HEK293 (cell line): Measurements from ENCODE around the gene L3MBTL1.

Experiments used
- CTCF ChIA-PET: fragments of 350-600 bp; formaldehyde crosslinking; extraction: SDS; loops from one replicate; lab custom pipeline; 2021; ENCODE audit warnings: antibody characterized with exemption; lab: Yijun Ruan, JAX
- POLR2A ChIA-PET: fragments of 300-600 bp; formaldehyde crosslinking; extraction: SDS; loops from one replicate; lab custom pipeline; 2020; ENCODE audit warnings: antibody characterized with exemption, inconsistent platforms; lab: Yijun Ruan, JAX
- H3K27ac ChIP-seq: fragments of 200-500 bp; sonication (Bioruptor generic); 2 replicates; pipeline ENCODE4 v1.5.1; 2014; ENCODE audit warnings: low read depth, low read length, control low read depth, inconsistent platforms; ENCODE audit errors: extremely low read depth
- H3K36me3 ChIP-seq, 2 experiments: fragments of 200-500 bp in 1 of 2; sonication (Bioruptor generic) in 1 of 2; 1 replicate in 1 of 2; 2 replicates in 1 of 2; pipeline ENCODE4 v1.5.1; 2014 to 2017; ENCODE audit warnings: inconsistent platforms in 2 of 2, low read length in 2 of 2; ENCODE audit not compliant: control insufficient read depth in 2 of 2, insufficient read depth in 1 of 2
- H3K4me1 ChIP-seq: fragments of 200-500 bp; sonication (Bioruptor generic); 2 replicates; pipeline ENCODE4 v1.5.1; 2014; ENCODE audit warnings: mild to moderate bottlenecking, low read length, inconsistent platforms; ENCODE audit not compliant: control insufficient read depth, insufficient read depth
- H3K4me3 ChIP-seq: 2 replicates; pipeline ENCODE4 v1.5.1; 2011; ENCODE audit warnings: low read depth, mild to moderate bottlenecking, control low read depth, low read length, moderate library complexity
- H3K9me3 ChIP-seq: fragments of 200-500 bp; sonication (Bioruptor generic); 2 replicates; pipeline ENCODE4 v1.5.1; 2014; ENCODE audit warnings: low read depth, low read length, inconsistent platforms; ENCODE audit not compliant: control insufficient read depth, insufficient read depth
- HOXA7 ChIP-seq: sonication (generic); formaldehyde crosslinking; IDR thresholded peaks from 2 replicates; pipeline ENCODE4 v1.8.1; 2022; ENCODE audit warnings: missing genetic modification reagents, borderline replicate concordance
- INSM2 ChIP-seq: fragments of 450-650 bp; formaldehyde crosslinking; IDR thresholded peaks from 2 replicates; pipeline ENCODE4 v1.5.1; 2016; ENCODE audit warnings: missing biosample characterization, missing genetic modification characterization
- SALL2 ChIP-seq: fragments of 450-650 bp; formaldehyde crosslinking; IDR thresholded peaks from 2 replicates; pipeline ENCODE4 v1.5.0; 2017; ENCODE audit warnings: missing biosample characterization, mild to moderate bottlenecking, missing genetic modification characterization, borderline replicate concordance
- SCRT1 ChIP-seq: fragments of 450-650 bp; formaldehyde crosslinking; IDR thresholded peaks from 2 replicates; pipeline ENCODE4 v1.5.1; 2016; ENCODE audit warnings: missing biosample characterization, missing genetic modification characterization, borderline replicate concordance
- ZBTB8A ChIP-seq: fragments of 450-650 bp; formaldehyde crosslinking; IDR thresholded peaks from 2 replicates; pipeline ENCODE4 v1.5.1; 2016; ENCODE audit warnings: missing biosample characterization, missing genetic modification characterization
- ZFP37 ChIP-seq: fragments of 450-650 bp; formaldehyde crosslinking; IDR thresholded peaks from 2 replicates; pipeline ENCODE4 v1.5.1; 2016; ENCODE audit warnings: missing biosample characterization, missing genetic modification characterization
- ZFP41 ChIP-seq: fragments of 450-650 bp; formaldehyde crosslinking; IDR thresholded peaks from 2 replicates; pipeline ENCODE4 v1.5.1; 2016; ENCODE audit warnings: missing biosample characterization, missing genetic modification characterization, borderline replicate concordance
- ZNF16 ChIP-seq: fragments of 450-650 bp; formaldehyde crosslinking; IDR thresholded peaks from 2 replicates; pipeline ENCODE4 v1.5.1; 2016; ENCODE audit warnings: low read depth, missing biosample characterization, missing genetic modification characterization
- ZNF174 ChIP-seq: fragments of 450-650 bp; formaldehyde crosslinking; IDR thresholded peaks from 2 replicates; pipeline ENCODE4 v1.5.0; 2017; ENCODE audit warnings: missing biosample characterization, mild to moderate bottlenecking, missing genetic modification characterization
- ZNF211 ChIP-seq: fragments of 450-650 bp; formaldehyde crosslinking; IDR thresholded peaks from 2 replicates; pipeline ENCODE4 v1.5.1; 2016; ENCODE audit warnings: low read depth, missing biosample characterization, missing genetic modification characterization
- ZNF24 ChIP-seq: fragments of 450-650 bp; formaldehyde crosslinking; IDR thresholded peaks from 2 replicates; pipeline ENCODE4 v1.5.1; 2016; ENCODE audit warnings: missing biosample characterization, missing genetic modification characterization
- ZNF335 ChIP-seq: fragments of 450-650 bp; formaldehyde crosslinking; conservative IDR thresholded peaks from 2 replicates; pipeline ENCODE4 v1.5.1; 2016; ENCODE audit warnings: missing biosample characterization, missing genetic modification characterization
- ZNF501 ChIP-seq: fragments of 450-650 bp; formaldehyde crosslinking; IDR thresholded peaks from 2 replicates; pipeline ENCODE4 v1.5.1; 2016; ENCODE audit warnings: missing biosample characterization, missing genetic modification characterization
- ZNF571 ChIP-seq: fragments of 450-650 bp; formaldehyde crosslinking; IDR thresholded peaks from 2 replicates; pipeline ENCODE4 v1.5.0; 2017; ENCODE audit warnings: missing biosample characterization, missing genetic modification characterization
- ZSCAN16 ChIP-seq: fragments of 450-650 bp; formaldehyde crosslinking; IDR thresholded peaks from 2 replicates; pipeline ENCODE4 v1.5.1; 2016; ENCODE audit warnings: missing biosample characterization, missing genetic modification characterization
- TF ChIP-seq, protein P1 (sequence below): fragments of 450-650 bp; formaldehyde crosslinking; optimal IDR thresholded peaks from 2 replicates; pipeline ENCODE3; 2016; ENCODE audit warnings: missing biosample characterization, mild to moderate bottlenecking, missing genetic modification characterization
- TF ChIP-seq, protein P2 (sequence below): fragments of 450-650 bp; formaldehyde crosslinking; IDR thresholded peaks from 2 replicates; pipeline ENCODE4 v1.5.1; 2016; ENCODE audit warnings: missing biosample characterization, missing genetic modification characterization, low read depth
- TF ChIP-seq, protein P3 (sequence below): fragments of 450-650 bp; formaldehyde crosslinking; IDR thresholded peaks from 2 replicates; pipeline ENCODE4 v1.5.1; 2016; ENCODE audit warnings: missing biosample characterization, missing genetic modification characterization
- TF ChIP-seq, protein P4 (sequence below): fragments of 450-650 bp; formaldehyde crosslinking; IDR thresholded peaks from 2 replicates; pipeline ENCODE4 v1.5.1; 2016; ENCODE audit warnings: missing biosample characterization, missing genetic modification characterization

L3MBTL1 gene

DNA sequence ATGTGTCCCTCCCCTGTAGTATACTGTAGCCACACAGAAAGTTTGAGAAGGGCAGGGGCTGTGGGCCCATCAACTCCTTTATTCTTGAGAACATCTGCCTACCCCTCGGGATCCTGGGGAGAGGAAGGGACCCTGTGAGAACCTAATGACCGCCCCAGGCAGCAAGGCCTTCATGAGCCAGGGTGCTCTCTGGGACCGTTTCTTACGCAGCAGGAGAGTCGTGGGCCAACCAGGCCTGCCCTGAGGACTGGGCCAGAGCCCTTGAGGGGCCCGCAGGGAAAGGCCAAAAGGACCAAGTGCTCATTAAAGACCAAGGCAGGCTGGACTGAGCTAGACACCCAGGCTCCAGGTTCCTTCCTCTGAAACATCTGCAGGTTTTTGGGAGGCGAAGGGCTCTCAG lies 56.5 kb downstream of the L3MBTL1 start (continued):
- no peak for TF ChIP-seq ZNF174 (tag by site-specific recombination)
- TF ChIP-seq ZNF24 (tag by site-specific recombination) = no peak

GRCh38 chr20:43564455-43564854 lies 57.0 kb downstream of the L3MBTL1 start:
- H3K27ac ChIP-seq = no peak overlapping the region
- POLR2A ChIA-PET = no interaction called here
- CTCF ChIA-PET = no interaction called here
- no peaks in the 10 kb centered on the region for H3K36me3 ChIP-seq
- no peaks in the 10 kb centered on the region for H3K4me1 ChIP-seq
- no peaks in the 10 kb centered on the region for H3K9me3 ChIP-seq
- TF ChIP-seq HOXA7 (CRISPR knock-in tag) (no peak), ZNF16 (tag by site-specific recombination) (no peak), ZSCAN16 (tag by site-specific recombination) (no peak), SALL2 (tag by site-specific recombination) (no peak), ZNF571 (no peak), ZFP37 (tag by site-specific recombination) (no peak)
- TF ChIP-seq, protein P1, sequence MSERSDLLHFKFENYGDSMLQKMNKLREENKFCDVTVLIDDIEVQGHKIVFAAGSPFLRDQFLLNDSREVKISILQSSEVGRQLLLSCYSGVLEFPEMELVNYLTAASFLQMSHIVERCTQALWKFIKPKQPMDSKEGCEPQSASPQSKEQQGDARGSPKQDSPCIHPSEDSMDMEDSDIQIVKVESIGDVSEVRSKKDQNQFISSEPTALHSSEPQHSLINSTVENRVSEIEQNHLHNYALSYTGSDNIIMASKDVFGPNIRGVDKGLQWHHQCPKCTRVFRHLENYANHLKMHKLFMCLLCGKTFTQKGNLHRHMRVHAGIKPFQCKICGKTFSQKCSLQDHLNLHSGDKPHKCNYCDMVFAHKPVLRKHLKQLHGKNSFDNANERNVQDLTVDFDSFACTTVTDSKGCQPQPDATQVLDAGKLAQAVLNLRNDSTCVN (tag by site-specific recombination) = no peak
- TF ChIP-seq, protein P2, sequence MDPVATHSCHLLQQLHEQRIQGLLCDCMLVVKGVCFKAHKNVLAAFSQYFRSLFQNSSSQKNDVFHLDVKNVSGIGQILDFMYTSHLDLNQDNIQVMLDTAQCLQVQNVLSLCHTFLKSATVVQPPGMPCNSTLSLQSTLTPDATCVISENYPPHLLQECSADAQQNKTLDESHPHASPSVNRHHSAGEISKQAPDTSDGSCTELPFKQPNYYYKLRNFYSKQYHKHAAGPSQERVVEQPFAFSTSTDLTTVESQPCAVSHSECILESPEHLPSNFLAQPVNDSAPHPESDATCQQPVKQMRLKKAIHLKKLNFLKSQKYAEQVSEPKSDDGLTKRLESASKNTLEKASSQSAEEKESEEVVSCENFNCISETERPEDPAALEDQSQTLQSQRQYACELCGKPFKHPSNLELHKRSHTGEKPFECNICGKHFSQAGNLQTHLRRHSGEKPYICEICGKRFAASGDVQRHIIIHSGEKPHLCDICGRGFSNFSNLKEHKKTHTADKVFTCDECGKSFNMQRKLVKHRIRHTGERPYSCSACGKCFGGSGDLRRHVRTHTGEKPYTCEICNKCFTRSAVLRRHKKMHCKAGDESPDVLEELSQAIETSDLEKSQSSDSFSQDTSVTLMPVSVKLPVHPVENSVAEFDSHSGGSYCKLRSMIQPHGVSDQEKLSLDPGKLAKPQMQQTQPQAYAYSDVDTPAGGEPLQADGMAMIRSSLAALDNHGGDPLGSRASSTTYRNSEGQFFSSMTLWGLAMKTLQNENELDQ (tag by site-specific recombination) = no peak
- H3K4me3 ChIP-seq = no peak overlapping the region

DNA sequence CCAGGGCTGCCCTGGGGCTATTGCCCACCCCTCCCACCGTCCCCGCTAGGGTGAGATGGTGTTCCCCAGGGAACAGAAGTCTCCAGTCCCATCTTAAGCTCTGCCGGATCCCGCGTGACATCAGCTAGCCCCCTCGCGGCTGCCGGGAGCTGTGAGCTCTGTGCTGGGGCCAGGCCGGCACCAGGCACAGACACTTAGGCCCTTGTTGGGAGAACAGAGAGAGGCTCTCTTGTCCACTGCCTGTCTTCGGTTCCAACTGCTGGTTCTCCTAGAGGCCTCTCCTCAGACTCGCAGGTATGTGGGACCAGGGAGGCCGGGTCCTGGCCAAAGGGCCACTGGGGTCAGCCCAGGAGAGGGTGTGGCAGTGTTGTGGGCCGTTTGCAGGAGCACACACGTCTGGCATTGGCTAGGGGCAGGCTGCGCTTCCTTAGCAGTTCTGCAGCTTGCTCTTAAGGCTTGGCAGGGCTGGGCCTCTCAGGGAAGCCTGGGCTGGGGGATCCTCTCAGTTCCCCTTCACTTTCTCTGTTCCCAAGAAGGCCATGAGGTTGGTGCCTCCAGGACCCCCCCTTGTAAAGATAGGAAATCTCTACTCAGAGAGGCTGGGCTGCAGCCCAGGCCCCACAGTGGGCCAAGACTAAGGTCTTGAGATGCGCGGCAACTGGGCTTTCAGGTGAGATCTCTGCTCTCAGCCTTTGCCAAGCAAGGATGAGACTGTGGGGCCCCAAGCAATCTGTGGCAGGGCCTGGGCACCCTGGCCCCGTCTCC lies 57.7 kb downstream of the L3MBTL1 start:
- ChIA-PET POLR2A (no interaction called here), CTCF (no interaction called here)
- TF ChIP-seq ZBTB8A (tag by site-specific recombination) (no peak), ZNF335 (tag by site-specific recombination) (0 out of 2 replicates have a peak, but pooled peaks have one; percentile 32), SALL2 (tag by site-specific recombination) (no peak), SCRT1 (tag by site-specific recombination) (no peak)

DNA sequence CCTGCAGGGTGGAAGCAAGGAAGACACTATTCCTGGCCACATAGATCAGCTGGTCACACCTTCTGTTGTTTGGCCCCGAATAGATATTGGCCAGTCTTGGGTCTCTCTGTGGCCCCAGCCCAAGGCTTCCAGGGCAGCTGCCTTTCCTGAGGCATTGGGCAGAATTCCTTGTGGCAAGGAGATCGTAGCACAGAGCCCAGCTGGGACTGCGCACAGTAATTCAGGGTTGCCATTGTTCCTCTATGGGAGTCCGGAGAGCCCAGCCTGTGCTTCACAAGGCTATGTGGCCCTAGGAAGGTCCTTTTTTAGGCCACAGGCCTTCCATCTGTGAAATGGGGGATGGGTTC lies 58.2 kb downstream of the L3MBTL1 start:
- H3K9me3 ChIP-seq = no peaks in the 10 kb centered on the region
- no peaks in the 10 kb centered on the region for H3K36me3 ChIP-seq
- POLR2A ChIA-PET = no interaction called here
- no peaks in the 10 kb centered on the region for H3K4me1 ChIP-seq
- H3K4me3 ChIP-seq = no peak overlapping the region
- CTCF ChIA-PET = no interaction called here
- H3K27ac ChIP-seq = no peak overlapping the region
- TF ChIP-seq ZNF501 (no peak), ZNF24 (tag by site-specific recombination) (no peak), ZFP41 (tag by site-specific recombination) (no peak), INSM2 (no peak), ZNF211 (tag by site-specific recombination) (no peak)
- TF ChIP-seq, protein P3, sequence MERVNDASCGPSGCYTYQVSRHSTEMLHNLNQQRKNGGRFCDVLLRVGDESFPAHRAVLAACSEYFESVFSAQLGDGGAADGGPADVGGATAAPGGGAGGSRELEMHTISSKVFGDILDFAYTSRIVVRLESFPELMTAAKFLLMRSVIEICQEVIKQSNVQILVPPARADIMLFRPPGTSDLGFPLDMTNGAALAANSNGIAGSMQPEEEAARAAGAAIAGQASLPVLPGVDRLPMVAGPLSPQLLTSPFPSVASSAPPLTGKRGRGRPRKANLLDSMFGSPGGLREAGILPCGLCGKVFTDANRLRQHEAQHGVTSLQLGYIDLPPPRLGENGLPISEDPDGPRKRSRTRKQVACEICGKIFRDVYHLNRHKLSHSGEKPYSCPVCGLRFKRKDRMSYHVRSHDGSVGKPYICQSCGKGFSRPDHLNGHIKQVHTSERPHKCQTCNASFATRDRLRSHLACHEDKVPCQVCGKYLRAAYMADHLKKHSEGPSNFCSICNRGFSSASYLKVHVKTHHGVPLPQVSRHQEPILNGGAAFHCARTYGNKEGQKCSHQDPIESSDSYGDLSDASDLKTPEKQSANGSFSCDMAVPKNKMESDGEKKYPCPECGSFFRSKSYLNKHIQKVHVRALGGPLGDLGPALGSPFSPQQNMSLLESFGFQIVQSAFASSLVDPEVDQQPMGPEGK (tag by site-specific recombination) = no peak
- TF ChIP-seq, protein P4, sequence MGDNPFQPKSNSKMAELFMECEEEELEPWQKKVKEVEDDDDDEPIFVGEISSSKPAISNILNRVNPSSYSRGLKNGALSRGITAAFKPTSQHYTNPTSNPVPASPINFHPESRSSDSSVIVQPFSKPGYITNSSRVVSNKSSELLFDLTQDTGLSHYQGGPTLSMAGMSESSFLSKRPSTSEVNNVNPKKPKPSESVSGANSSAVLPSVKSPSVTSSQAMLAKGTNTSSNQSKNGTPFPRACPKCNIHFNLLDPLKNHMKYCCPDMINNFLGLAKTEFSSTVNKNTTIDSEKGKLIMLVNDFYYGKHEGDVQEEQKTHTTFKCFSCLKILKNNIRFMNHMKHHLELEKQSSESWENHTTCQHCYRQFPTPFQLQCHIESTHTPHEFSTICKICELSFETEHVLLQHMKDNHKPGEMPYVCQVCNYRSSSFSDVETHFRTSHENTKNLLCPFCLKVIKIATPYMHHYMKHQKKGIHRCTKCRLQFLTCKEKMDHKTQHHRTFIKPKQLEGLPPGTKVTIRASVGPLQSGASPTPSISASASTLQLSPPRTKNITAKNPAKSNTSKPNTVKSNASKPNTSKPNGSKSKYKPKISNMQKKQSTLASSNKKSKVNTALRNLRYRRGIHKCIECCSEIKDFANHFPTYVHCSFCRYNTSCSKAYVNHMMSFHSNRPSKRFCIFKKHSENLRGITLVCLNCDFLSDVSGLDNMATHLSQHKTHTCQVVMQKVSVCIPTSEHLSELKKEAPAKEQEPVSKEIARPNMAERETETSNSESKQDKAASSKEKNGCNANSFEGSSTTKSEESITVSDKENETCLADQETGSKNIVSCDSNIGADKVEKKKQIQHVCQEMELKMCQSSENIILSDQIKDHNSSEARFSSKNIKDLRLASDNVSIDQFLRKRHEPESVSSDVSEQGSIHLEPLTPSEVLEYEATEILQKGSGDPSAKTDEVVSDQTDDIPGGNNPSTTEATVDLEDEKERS = no peak

More for the DNA sequence above, 57.7 kb downstream of the L3MBTL1 start:
- H3K9me3 ChIP-seq = no peaks in the 10 kb centered on the region
- H3K4me3 ChIP-seq = no peak overlapping the region
- H3K4me1 ChIP-seq = no peaks in the 10 kb centered on the region
- H3K27ac ChIP-seq = no peak overlapping the region
- H3K36me3 ChIP-seq = no peaks in the 10 kb centered on the region
